Caco-2 (cell line): ENCODE results near the gene F12. TPM values are rescaled to one million over a fixed set of nuclear protein-coding genes. Genes with fewer than 3 reads are reported as not detected.
"Not testable (repeated sequence)": the region's sequence is repeated elsewhere in the genome, so short reads cannot be mapped to it uniquely, and the experiment has no call there.

ENCODE experiments used
- BruUV-seq: library from RNA; stranded (reverse); fragments of 400-500 nt; replicated peaks from 2 replicates; lab custom pipeline; 2021; lab: Mats Ljungman, UMichigan
- CTCF ChIA-PET: fragments of 300-600 bp; sonication (Branson Sonifier 250); formaldehyde crosslinking; loops from one replicate; lab custom pipeline; 2022; ENCODE audit warnings: antibody characterized with exemption; lab: Charles Lee
- POLR2A ChIA-PET: fragments of 300-600 bp; sonication (Branson Sonifier 250); formaldehyde crosslinking; loops from one replicate; lab custom pipeline; 2022; ENCODE audit warnings: antibody characterized with exemption; lab: Charles Lee
- DNase-seq, 2 experiments: peaks; one replicate each; pipeline versions ENCODE4 v3.0.0 to v3.0.0-alpha.2; 2020 to 2022
- H3K27me3 ChIP-seq: replicated peaks from 2 replicates; pipeline ENCODE4 v1.6.0; 2011; ENCODE audit warnings: low read length; ENCODE audit not compliant: control insufficient read depth, insufficient read depth
- H3K36me3 ChIP-seq: 2 replicates; pipeline ENCODE4 v1.5.1; 2011; ENCODE audit warnings: low read length; ENCODE audit not compliant: control insufficient read depth, insufficient read depth
- H3K4me1 ChIP-seq: fragments of 250-450 bp; sonication (Bioruptor Pico); 2 replicates; pipeline ENCODE4 v1.5.1; 2020; ENCODE audit warnings: mild to moderate bottlenecking
- H3K4me3 ChIP-seq: 2 replicates; pipeline ENCODE4 v1.5.1; 2011; ENCODE audit warnings: low read depth, mild to moderate bottlenecking, control low read depth, low read length
- H3K9me3 ChIP-seq: fragments of 250-450 bp; sonication (Bioruptor Pico); 2 replicates; pipeline ENCODE4 v1.5.1; 2020; ENCODE audit warnings: mild to moderate bottlenecking, moderate library complexity
- H3K27ac Mint-ChIP-seq: one replicate; pipeline ENCODE4 v1.8.0; 2022; ENCODE audit warnings: mixed read lengths; ENCODE audit not compliant: unreplicated experiment
- H3K27me3 Mint-ChIP-seq: one replicate; pipeline ENCODE4 v1.8.0; 2022; ENCODE audit warnings: mixed read lengths; ENCODE audit not compliant: insufficient read depth, unreplicated experiment
- H3K36me3 Mint-ChIP-seq: one replicate; pipeline ENCODE4 v1.8.0; 2022; ENCODE audit warnings: mild to moderate bottlenecking, mixed read lengths; ENCODE audit not compliant: insufficient read depth, unreplicated experiment
- H3K4me1 Mint-ChIP-seq: one replicate; pipeline ENCODE4 v1.8.0; 2022; ENCODE audit warnings: low read depth, mixed read lengths; ENCODE audit not compliant: unreplicated experiment
- H3K4me3 Mint-ChIP-seq: one replicate; pipeline ENCODE4 v1.8.0; 2022; ENCODE audit warnings: mild to moderate bottlenecking, moderate library complexity, mixed read lengths; ENCODE audit not compliant: unreplicated experiment
- H3K9me3 Mint-ChIP-seq: one replicate; pipeline ENCODE4 v1.8.0; 2022; ENCODE audit warnings: mixed read lengths; ENCODE audit not compliant: unreplicated experiment
- intact Hi-C: fragments of 100-400 bp; cut with micrococcal nuclease; formaldehyde crosslinking; loops from one replicate; pipeline ENCODE4 v1.10.0; 2022; ENCODE audit not compliant: unreplicated experiment
- total RNA-seq: library from RNA; stranded (reverse); gene quantifications from 2 replicates; pipeline ENCODE4 v1.2.3, GENCODE V29; 2022
- TF ChIP-seq, protein P1 (sequence below), 2 experiments: fragments of 200-600 bp in 1 of 2; IDR thresholded peaks; 1 replicate in 1 of 2; 2 replicates in 1 of 2; pipeline versions ENCODE4 v1.5.1 to v1.8.0; 2011 to 2022; ENCODE audit warnings: antibody characterized with exemption in 1 of 2, control low read depth in 1 of 2, inconsistent platforms in 1 of 2, low read depth in 1 of 2, low read length in 1 of 2, mild to moderate bottlenecking in 1 of 2, moderate library complexity in 1 of 2; ENCODE audit not compliant: insufficient read depth in 1 of 2, severe bottlenecking in 1 of 2, unreplicated experiment in 1 of 2

The F12 gene
- total RNA-seq, 1 experiment from 2014 or later, result 13.3 TPM

DNA sequence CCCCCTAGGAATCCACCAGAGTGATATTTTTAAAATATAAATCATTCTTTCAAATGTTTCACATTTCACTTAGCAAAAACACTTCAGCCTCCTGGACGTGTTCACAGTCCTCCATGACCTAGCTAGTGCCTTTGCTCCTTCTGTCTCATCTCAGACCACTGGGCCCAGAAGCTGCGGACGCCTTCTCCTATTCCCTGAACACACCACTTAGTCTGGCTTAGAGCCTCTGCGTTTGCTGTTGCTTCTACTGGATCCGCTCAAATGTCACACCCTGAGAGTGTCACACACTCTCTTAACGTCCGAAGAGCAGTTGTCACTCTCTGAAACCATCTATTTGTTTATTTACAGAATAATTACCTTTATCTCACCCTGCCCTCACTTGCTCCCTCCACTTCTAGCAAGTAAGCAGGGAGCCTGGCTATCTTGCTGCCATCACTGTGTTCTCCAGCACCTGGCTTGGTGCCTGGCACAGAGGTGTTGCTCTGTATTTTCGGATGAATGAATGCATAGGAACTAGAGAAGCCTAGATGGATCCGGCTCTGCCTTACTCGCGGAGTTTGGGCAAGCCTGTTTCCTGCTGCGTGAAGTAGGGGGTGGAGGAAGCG lies 15.9 kb upstream of the F12 start:
- H3K4me3 ChIP-seq, result peak overlapping the region; percentile 59
- no peaks in the 10 kb centered on the region for H3K9me3 Mint-ChIP-seq
- ChIA-PET POLR2A (interaction anchor here (0.6 to 2.1 kb wide), 4 partner anchors 16 to 55 kb away, joined by 3 to 43 read pairs (median 18); partner anchors contain the start of gene PRR7), CTCF (interaction anchor here (0.6 to 2.7 kb wide), 6 partner anchors 21 to 338 kb away, joined by 5 to 47 read pairs (median 8); partner anchors contain the start of gene FGFR4)
- H3K36me3 Mint-ChIP-seq, result peaks cover 15% of the 10 kb centered on the region
- H3K4me3 Mint-ChIP-seq, result peak overlapping the region; percentile 92
- H3K4me1 Mint-ChIP-seq, result peaks cover 12% of the 10 kb centered on the region
- no peaks in the 10 kb centered on the region for H3K9me3 ChIP-seq
- no peaks in the 10 kb centered on the region for H3K27me3 Mint-ChIP-seq
- intact Hi-C loops, result no loop called here
- H3K36me3 ChIP-seq, result peaks cover 2% of the 10 kb centered on the region; the same call in 1 of the 2 replicates
- no TSS peak for BruUV-seq
- no peaks in the 10 kb centered on the region for H3K27me3 ChIP-seq
- TF ChIP-seq, protein P1, sequence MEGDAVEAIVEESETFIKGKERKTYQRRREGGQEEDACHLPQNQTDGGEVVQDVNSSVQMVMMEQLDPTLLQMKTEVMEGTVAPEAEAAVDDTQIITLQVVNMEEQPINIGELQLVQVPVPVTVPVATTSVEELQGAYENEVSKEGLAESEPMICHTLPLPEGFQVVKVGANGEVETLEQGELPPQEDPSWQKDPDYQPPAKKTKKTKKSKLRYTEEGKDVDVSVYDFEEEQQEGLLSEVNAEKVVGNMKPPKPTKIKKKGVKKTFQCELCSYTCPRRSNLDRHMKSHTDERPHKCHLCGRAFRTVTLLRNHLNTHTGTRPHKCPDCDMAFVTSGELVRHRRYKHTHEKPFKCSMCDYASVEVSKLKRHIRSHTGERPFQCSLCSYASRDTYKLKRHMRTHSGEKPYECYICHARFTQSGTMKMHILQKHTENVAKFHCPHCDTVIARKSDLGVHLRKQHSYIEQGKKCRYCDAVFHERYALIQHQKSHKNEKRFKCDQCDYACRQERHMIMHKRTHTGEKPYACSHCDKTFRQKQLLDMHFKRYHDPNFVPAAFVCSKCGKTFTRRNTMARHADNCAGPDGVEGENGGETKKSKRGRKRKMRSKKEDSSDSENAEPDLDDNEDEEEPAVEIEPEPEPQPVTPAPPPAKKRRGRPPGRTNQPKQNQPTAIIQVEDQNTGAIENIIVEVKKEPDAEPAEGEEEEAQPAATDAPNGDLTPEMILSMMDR (IDR thresholded peaks at IDR 0.05; ENCODE audit: insufficient read depth in 1 of 2, low read depth in 1 of 2, low read length in 1 of 2, severe bottlenecking in 1 of 2, unreplicated experiment in 1 of 2), result no peak
- H3K4me1 ChIP-seq, result peaks cover 15% of the 10 kb centered on the region
- H3K27ac Mint-ChIP-seq, result peak overlapping the region; percentile 99
- no peak for DNase-seq

DNA sequence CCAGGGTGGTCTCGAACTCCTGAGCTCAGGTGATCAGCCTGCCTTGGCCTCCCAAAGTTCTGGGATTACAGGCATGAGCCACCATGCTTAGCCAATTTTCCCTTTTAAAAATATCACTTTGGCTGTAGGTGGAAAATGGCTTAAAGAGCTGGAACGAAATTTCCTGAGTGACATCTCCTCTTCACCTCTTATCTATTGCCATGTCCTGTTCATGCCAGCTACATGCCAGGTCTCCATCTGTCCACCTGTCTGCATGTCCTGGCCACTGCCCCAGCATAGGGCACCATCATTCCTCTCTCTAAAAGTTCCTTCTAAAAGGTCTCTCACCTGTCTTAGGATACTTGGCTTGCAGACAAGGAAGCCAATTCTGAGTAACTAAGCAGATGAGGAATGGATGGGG lies 14.3 kb upstream of the F12 start:
- peaks cover 12% of the 10 kb centered on the region for H3K4me1 Mint-ChIP-seq

DNA sequence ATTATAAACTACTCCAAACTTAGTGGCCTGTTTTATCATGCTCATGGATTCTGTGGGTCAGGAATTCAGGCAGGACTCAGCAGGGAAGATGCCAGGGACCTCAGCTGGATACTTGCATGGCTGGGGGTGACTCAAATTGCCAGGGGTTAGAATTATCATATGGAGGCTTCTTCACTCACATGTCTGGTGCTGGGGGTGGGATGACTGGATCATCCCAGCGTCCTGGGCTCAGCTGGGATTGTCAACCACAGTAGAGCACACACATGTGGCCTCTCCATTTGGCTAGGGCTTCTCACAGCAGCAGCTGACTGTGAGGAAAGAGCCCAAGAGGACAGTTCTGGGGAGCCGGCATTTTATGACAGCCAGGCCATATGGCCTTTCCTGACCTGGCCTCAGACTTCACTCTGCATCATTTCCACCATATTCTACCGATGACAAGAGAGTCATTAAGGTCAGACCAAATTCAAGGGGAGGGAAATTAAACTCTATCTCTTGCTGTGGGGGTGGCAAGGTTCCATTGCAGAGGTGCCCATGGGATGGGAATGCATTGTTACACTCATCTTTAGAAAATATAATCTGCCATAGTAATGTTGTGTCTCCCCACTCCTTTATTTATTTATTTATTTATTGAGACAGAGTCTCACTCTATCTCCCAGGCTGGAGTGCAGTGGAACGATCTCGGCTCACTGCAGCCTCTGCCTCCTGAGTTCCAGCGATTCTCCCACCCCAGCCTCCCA lies 11.9 kb upstream of the F12 start:
- intact Hi-C loops, result no loop called here
- TF ChIP-seq, protein P1 (IDR thresholded peaks at IDR 0.05; ENCODE audit: insufficient read depth in 1 of 2, low read depth in 1 of 2, low read length in 1 of 2, severe bottlenecking in 1 of 2, unreplicated experiment in 1 of 2), result no peak
- Histone ChIP-seq H3K36me3 (no peaks in the 10 kb centered on the region), H3K4me3 (no peak overlapping the region), H3K27me3 (no peaks in the 10 kb centered on the region), H3K9me3 (no peaks in the 10 kb centered on the region), H3K4me1 (peaks cover 4% of the 10 kb centered on the region)
- no peak overlapping the region for H3K4me3 Mint-ChIP-seq
- no peaks in the 10 kb centered on the region for H3K27me3 Mint-ChIP-seq
- no peaks in the 10 kb centered on the region for H3K9me3 Mint-ChIP-seq
- no peak for DNase-seq
- H3K4me1 Mint-ChIP-seq, result peaks cover 9% of the 10 kb centered on the region
- H3K27ac Mint-ChIP-seq, result no peak overlapping the region
- H3K36me3 Mint-ChIP-seq, result peaks cover 8% of the 10 kb centered on the region
- CTCF ChIA-PET, result interaction anchor here (0.6 to 1.8 kb wide), 2 partner anchors 19 to 111 kb away, joined by 3 to 5 read pairs; no protein-coding TSS in a partner anchor
- BruUV-seq, result no TSS peak
- POLR2A ChIA-PET, result no interaction called here

More for the DNA sequence above, 14.3 kb upstream of the F12 start:
- DNase-seq, result no peak
- Mint-ChIP-seq H3K36me3 (peaks cover 12% of the 10 kb centered on the region), H3K27me3 (no peaks in the 10 kb centered on the region), H3K4me3 (no peak overlapping the region), H3K27ac (no peak overlapping the region), H3K9me3 (no peaks in the 10 kb centered on the region)
- H3K4me3 ChIP-seq, result no peak overlapping the region
- no peaks in the 10 kb centered on the region for H3K9me3 ChIP-seq
- H3K36me3 ChIP-seq, result peaks cover 2% of the 10 kb centered on the region; the same call in 1 of the 2 replicates
- H3K4me1 ChIP-seq, result peaks cover 15% of the 10 kb centered on the region
- ChIA-PET POLR2A (no interaction called here), CTCF (interaction anchor here (0.6 kb wide), 1 partner anchor 261 kb away, joined by 3 read pairs; no protein-coding TSS in a partner anchor)
- intact Hi-C loops, result no loop called here
- TF ChIP-seq, protein P1 (IDR thresholded peaks at IDR 0.05; ENCODE audit: insufficient read depth in 1 of 2, low read depth in 1 of 2, low read length in 1 of 2, severe bottlenecking in 1 of 2, unreplicated experiment in 1 of 2), result no peak
- BruUV-seq, result no TSS peak
- no peaks in the 10 kb centered on the region for H3K27me3 ChIP-seq

DNA sequence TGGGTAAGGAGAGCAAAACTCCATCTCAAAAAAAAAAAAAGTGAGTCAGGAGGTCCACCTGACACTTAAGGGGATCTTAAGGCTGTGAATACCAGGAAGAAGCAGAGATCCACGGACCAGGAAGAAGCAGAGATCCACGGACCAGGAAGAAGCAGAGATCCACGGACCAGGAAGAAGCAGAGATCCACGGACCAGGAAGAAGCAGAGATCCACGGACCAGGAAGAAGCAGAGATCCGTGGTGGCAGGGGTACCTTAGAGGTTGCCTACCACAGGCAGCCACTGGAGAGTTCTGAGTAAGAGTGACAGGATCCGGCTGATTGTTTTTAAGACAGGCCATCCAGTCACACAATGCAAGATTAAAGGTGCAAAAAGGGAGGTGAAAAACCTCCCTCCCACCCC lies 11.1 kb upstream of the F12 start:
- intact Hi-C loops, H3K4me3 Mint-ChIP-seq, H3K4me1 ChIP-seq, H3K9me3 ChIP-seq, H3K4me1 Mint-ChIP-seq, H3K27me3 ChIP-seq, H3K9me3 Mint-ChIP-seq, H3K27ac Mint-ChIP-seq, DNase-seq, H3K4me3 ChIP-seq, H3K36me3 Mint-ChIP-seq, H3K27me3 Mint-ChIP-seq, BruUV-seq, H3K36me3 ChIP-seq, CTCF ChIA-PET, POLR2A ChIA-PET: not testable (repeated sequence)
